A375 (cell line): Measurements from ENCODE around the gene NISCH. TPM values are rescaled to one million over a fixed set of nuclear protein-coding genes. Genes with fewer than 3 reads are reported as not detected.

Source experiments
- total RNA-seq: library from RNA; depleted of rRNA; stranded (reverse); fragments of >200 nt; shearing (Covaris generic); gene quantifications from 2 replicates; pipeline ENCODE4 v1.2.3, GENCODE V29; 2014; rRNA removed

The NISCH gene
- total RNA-seq = 36.5 and 41.2 TPM in 2 replicates

DNA sequence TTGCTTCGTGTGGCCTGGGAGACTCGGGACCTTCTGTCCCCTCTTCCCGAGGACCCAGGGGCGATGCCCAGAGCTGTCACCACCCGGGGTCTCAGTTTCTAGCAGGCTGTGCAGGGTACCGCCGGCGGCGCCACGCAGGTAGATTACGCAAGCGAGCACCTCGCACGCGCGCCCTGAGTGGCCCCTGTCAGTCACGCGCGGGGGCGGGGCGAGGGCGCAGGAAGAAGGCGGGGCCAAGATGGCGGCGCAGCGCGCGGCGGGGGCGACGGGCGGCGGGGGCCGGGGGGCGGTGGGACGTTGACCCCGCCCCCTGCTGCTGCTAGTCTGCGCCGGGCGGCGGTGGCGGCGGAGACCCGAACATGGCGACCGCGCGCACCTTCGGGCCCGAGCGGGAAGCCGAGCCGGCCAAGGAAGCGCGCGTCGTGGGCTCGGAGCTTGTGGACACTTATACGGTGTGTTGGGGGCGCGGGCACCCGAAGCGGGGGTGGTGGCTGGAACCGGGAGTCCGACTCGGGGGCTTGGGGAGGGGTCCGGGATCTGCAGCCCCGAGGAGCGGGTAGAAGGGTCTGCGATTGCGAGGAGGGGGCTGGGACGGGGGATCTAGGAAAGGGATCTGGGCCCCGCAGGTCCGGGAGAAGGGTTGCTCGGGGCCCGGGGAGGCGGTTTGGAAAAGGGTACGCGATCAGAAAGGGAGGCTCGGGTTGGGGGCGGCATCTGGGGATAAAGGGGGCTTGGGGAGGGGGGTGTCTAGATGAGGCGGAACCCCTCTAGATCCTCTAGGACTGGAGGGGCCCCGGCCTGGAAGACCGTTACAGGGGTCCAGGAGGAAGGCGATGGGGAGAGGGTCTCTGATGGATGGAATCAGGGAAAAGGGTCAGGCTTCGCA lies at the start of gene NISCH:
Gene NISCH (plus strand): TSS at position 322 of the 886 bp plus-strand sequence. CDS start 38 bp downstream, at position 360.

DNA sequence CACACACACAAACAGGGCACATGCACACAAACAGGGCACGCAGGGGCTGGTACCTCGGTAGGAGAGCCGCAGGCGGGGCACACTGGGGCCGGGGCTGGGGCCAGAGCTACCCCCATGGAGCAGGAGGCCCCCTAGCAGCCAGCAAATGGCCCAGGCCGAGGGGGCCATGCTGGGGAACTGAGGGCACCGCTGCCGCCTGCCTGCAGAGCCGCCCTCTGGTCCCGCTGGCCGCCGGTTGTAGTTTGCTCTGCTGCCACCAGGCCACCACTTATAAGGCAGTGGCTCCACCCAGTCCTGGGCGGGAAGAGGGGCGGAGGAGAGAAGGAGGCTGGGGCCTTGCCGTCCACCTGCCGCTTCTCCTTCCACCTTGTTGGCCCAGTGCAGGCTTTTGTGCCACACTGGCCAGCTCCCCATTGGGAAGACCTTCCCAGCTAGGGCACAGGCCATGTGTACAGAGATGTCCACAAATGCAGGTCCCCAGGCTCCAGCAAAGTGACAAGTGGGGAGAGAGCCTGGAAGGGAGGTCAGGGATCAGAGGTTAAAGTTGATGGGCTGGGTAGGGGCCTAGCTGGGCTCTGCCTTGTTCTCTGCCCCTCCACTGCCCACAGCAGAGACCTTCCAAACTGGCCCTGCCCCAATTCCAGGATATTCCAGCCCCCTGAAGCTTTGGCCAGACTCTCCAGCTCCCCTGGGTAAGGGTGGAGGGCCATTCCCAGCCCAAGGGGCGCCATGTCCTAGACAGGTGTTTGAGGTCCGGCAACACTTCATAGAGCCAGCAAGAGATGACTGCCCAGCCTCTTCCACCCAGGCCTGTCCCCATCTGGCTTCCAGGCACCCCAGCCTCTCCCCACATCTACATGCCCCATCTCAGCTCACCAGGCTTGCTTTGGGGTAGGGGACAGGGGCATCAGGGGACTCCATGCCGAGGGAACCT lies 10.3 kb upstream of the NISCH start, which contains the start of gene SEMA3G:
Gene SEMA3G (minus strand): TSS at position 244 of the 934 bp plus-strand sequence. CDS start 76 bp downstream, at position 168.

DNA sequence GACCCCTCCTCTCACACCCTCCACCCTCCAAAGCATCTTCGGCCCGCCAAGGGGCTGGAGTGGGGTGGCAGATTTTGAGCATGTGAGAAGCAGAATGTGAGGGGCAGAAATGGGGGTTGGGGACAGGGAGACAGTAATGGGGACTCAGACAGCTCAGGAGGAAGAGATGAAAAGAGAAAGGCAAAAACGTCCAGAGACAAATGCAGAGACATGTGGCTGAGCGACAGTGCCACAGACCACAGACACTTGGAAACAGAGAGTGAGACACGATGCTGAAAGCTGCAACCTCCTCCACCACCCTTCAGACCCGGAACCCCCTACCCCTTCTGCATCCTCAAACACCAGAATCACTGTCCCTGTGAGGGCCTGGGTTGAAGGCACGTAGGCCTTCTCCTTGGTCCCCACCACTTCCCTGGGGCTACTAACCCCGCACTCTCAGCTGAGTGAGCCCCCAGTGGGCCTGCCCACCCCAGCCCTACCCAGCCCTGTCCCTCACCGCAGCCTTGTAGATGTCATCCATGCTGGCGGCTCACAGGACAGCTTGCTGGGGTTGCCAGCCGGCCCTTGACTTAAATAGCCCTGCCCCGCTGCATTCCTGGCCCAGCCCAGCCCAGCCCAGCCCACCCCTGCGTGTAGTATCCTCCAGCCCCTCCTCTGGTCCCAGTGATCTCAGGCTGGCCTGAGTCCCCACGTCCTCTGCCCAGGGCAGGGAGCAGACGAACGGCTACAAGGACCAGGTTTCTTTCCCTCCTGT lies 1.7 kb upstream of the NISCH start, which contains the start of gene TNNC1:
Gene TNNC1 (minus strand): TSS at position 546 of the 754 bp plus-strand sequence. CDS start 26 bp downstream, at position 520.

DNA sequence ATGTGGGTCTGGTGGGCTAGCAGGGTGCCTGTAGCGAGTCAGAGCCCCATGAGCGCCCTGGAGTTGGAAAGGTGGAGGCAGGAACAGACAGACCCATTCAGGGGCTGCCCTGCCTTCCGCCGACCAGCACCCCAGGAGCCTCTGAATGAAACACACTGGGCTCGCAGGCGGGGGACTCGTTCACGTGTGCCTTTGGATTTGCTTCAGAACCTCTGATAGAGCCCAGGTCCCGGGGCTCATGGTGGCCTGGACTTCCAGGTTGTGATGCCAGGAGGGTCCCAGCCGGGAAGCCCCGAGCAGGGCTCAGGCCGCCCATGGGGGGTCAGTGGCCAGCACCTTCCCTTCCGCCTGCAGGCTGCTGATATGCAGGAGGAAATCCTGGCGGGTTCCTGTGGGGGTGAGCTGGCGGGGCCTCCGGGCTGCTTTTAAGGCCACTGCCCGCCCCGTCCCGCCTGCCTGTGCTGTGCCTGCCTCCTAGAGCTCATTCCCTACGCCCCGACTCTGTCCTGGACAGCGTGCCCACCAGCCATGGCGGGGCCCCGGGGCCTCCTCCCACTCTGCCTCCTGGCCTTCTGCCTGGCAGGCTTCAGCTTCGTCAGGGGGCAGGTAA lies 39.6 kb downstream of the NISCH start, which contains the start of gene STAB1:
Gene STAB1 (plus strand): TSS at position 453 of the 610 bp plus-strand sequence. CDS start 76 bp downstream, at position 529.

DNA sequence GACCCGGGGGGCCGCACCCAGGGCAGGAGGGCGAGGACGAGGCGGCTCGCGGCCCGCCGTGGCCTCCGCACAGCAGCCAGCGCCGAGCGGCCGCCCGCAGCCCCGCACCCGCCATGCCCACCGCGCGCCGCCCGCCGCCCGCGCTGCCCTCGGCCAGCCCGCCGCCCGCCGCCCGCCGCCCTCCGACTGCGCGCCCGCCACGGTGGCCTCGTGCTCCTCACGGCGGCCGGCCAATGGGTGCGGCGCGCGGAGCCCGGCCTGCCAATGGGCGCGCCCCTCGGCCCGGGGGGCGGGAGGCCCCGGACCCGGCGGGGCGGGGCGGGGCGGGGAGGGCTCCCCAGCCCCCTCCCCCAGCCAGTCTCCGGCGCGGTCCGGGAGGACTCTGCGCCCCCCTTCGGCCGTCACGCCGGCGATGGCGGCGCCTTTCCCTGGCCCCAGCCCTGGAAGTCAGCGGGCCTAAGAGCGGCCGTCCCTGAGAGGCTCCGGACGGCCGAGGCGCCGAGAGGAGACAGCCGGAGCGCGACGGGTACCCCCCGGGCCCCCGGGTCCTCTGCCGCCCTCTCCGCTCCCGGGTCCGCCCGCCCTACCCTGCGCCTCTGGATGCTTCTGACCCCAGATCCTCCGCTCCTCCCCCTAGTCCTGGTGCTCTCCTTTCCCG lies 78.3 kb downstream of the NISCH start, which contains the start of gene NT5DC2:
Gene NT5DC2 (minus strand): TSS at position 235 of the 658 bp plus-strand sequence. CDS start 120 bp downstream, at position 115.

DNA sequence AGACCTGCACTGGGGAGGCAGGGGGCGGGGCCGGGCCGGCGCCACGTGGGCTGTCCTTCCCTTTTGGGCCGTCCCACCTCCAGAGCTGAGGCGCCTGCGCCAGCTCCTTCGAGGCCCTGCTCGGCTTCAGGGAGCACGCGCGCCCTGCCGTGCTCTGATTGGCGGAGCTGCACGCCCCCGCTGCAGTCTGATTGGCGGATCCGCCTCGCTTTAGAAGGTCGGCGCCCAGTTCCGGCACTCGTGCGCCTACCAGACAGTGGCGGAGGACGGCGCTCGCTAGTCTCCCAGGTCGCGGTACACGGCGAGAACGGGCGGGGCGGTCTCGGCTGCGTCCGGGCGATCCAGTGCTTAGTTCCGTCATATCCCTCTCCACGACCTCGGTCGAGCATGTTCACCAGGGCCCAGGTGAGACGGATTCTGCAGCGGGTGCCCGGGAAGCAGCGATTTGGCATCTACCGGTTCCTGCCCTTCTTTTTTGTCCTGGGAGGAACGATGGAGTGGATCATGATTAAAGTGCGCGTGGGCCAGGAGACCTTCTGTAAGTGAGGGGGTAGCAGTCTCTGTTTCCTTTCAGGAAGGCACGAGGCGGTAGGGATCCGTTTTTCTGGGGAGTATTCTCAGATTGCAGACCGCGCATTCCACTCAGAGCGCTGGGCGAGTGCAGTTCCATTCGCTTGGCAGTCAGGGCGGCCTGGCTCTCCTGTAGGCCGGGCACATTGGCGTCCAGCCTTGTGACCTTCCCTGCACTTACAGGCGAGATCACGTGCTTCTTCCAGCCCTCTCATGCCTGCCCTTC lies 81.2 kb downstream of the NISCH start, which contains the start of gene UQCC5:
Gene UQCC5 (plus strand): TSS at position 237 of the 796 bp plus-strand sequence. CDS start 151 bp downstream, at position 388.

Other genes with a start within 250 kb of the NISCH start
- gene TLR9, start 230.0 kb upstream of the NISCH start, total RNA-seq = not detected in 2 replicates
- 180 and 215 TPM in 2 replicates for gene TWF2, start 216.4 kb upstream of the NISCH start, total RNA-seq
- gene PPM1M, start 209.8 kb upstream of the NISCH start, total RNA-seq = 16.3 and 17.4 TPM in 2 replicates
- gene WDR82, start 177.0 kb upstream of the NISCH start, total RNA-seq = 31.2 and 32.3 TPM in 2 replicates
- 17.6 and 22.7 TPM in 2 replicates for gene GLYCTK, start 167.8 kb upstream of the NISCH start, total RNA-seq
- gene DNAH1, start 139.3 kb upstream of the NISCH start, total RNA-seq = 6.9 and 8.1 TPM in 2 replicates
- gene BAP1, start 45.6 kb upstream of the NISCH start, total RNA-seq = 72.0 and 95.9 TPM in 2 replicates
- 6.6 and 10.2 TPM in 2 replicates for gene PHF7, start 44.9 kb upstream of the NISCH start, total RNA-seq
- gene SEMA3G, start 10.5 kb upstream of the NISCH start, total RNA-seq = 1.2 and 1.8 TPM in 2 replicates
- 1.1 and 1.5 TPM in 2 replicates for gene TNNC1, start 1.6 kb upstream of the NISCH start, total RNA-seq
- gene STAB1, start 39.7 kb downstream of the NISCH start, total RNA-seq = 0.15 TPM in 1 of 2 replicates, not detected in the other
- 46.1 and 59.3 TPM in 2 replicates for gene NT5DC2, start 78.3 kb downstream of the NISCH start, total RNA-seq
- 27.8 and 29.5 TPM in 2 replicates for gene UQCC5, start 81.0 kb downstream of the NISCH start, total RNA-seq
- gene PBRM1, start 230.3 kb downstream of the NISCH start, total RNA-seq = 35.8 and 45.3 TPM in 2 replicates
- gene GNL3, start 230.4 kb downstream of the NISCH start, total RNA-seq = 286 and 339 TPM in 2 replicates